Adrenal gland (tissue), 5 donors: ENCODE measurements around the gene LRP1B.

Experiments
- CTCF ChIP-seq, 6 experiments: fragments of 450-650 bp in 4 of 6; fragments of 200-600 bp in 2 of 6; sonication (generic) in 1 of 6; IDR thresholded peaks; 1 replicate in 5 of 6; 2 replicates in 1 of 6; pipeline versions ENCODE4 v1.5.1 to v1.8.0; 2016 to 2021; ENCODE audit warnings: antibody characterized with exemption in 6 of 6, mild to moderate bottlenecking in 2 of 6, moderate library complexity in 1 of 6
- POLR2A ChIP-seq, 2 donors: fragments of 450-650 bp; IDR thresholded peaks; one replicate each; pipeline ENCODE4 v1.6.1; 2017; ENCODE audit warnings: antibody characterized with exemption in 2 of 2, mild to moderate bottlenecking in 2 of 2, moderate library complexity in 1 of 2
- donor health status: DM: no; HTN: no; CAD: no.

DNA sequence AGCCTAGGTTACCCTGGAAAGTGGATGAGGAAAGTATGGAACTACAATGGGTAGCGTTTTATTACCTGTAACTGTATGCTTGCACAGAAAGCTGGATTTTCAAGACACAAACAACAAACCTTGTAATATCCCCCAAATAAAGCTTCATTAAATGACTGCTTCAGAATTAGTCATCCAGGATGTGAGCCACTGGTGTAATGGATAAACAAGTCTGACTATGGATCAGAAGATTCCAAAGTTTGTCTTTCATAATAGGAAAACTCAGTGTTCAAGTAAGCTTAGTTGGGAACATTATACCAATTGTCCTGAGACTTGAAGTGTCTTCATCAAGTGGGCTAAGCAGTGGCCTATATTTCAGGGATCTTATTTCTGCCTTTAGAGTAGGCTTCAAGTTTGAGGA, 518.8 kb downstream of the LRP1B start:
- no peak for TF ChIP-seq POLR2A (IDR thresholded peaks at IDR 0.05)
- TF ChIP-seq CTCF (IDR thresholded peaks at IDR 0.05) = no peak
